CD8-positive, alpha-beta memory T cell (primary cell): Measurements from ENCODE around the gene EFNA2. TPM values are rescaled to one million over a fixed set of nuclear protein-coding genes. Genes with fewer than 3 reads are reported as not detected.
"Not testable (repeated sequence)": the region's sequence is repeated elsewhere in the genome, so short reads cannot be mapped to it uniquely, and the experiment has no call there.

Experiments used
- CTCF ChIA-PET: fragments of 350-600 bp; sonication (Branson Sonifier 250); formaldehyde crosslinking; loops from one replicate; lab custom pipeline; 2021; ENCODE audit warnings: antibody characterized with exemption; lab: Charles Lee
- POLR2A ChIA-PET: fragments of 350-600 bp; sonication (Branson Sonifier 250); formaldehyde crosslinking; loops from one replicate; lab custom pipeline; 2021; ENCODE audit warnings: antibody characterized with exemption; lab: Charles Lee
- DNase-seq, 5 donors: peaks; one replicate each; pipeline versions ENCODE4 v3.0.0 to v3.0.0-alpha.2; 2020 to 2022; ENCODE audit warnings: mixed read lengths in 1 of 5
- H3K27ac ChIP-seq: one replicate; pipeline ENCODE4 v1.7.0; 2013; ENCODE audit warnings: low read depth, mild to moderate bottlenecking, low read length, moderate library complexity
- H3K27me3 ChIP-seq: 2 replicates; pipeline ENCODE4 v1.7.0; 2013; ENCODE audit warnings: low read length, mild to moderate bottlenecking; ENCODE audit not compliant: insufficient read depth, poor library complexity, severe bottlenecking
- H3K36me3 ChIP-seq: 2 replicates; pipeline ENCODE4 v1.7.0; 2013; ENCODE audit warnings: mild to moderate bottlenecking, low read length, moderate library complexity; ENCODE audit not compliant: insufficient read depth
- H3K4me1 ChIP-seq: 2 replicates; pipeline ENCODE4 v1.7.0; 2013; ENCODE audit warnings: mild to moderate bottlenecking, low read length, moderate library complexity; ENCODE audit not compliant: insufficient read depth
- H3K4me3 ChIP-seq: 2 replicates; pipeline ENCODE4 v1.7.0; 2013; ENCODE audit warnings: mild to moderate bottlenecking, low read length
- H3K9me3 ChIP-seq: 2 replicates; pipeline ENCODE4 v1.7.0; 2013; ENCODE audit warnings: mild to moderate bottlenecking, low read length
- H3K27ac Mint-ChIP-seq, 8 donors: one replicate each; pipeline ENCODE4 v1.8.0; 2020 to 2021; ENCODE audit warnings: mixed read lengths in 8 of 8, mild to moderate bottlenecking in 6 of 8, inconsistent platforms in 3 of 8, moderate library complexity in 3 of 8
- H3K27me3 Mint-ChIP-seq, 2 donors: one replicate each; pipeline ENCODE4 v1.8.0; 2020 to 2021; ENCODE audit warnings: mixed read lengths in 2 of 2, mild to moderate bottlenecking in 1 of 2, moderate library complexity in 1 of 2
- H3K36me3 Mint-ChIP-seq, 3 donors: one replicate each; pipeline ENCODE4 v1.8.0; 2020 to 2021; ENCODE audit warnings: mixed read lengths in 3 of 3, inconsistent platforms in 1 of 3, mild to moderate bottlenecking in 1 of 3
- H3K4me1 Mint-ChIP-seq, 3 donors: one replicate each; pipeline ENCODE4 v1.8.0; 2020 to 2021; ENCODE audit warnings: mixed read lengths in 3 of 3, inconsistent platforms in 1 of 3, mild to moderate bottlenecking in 1 of 3
- H3K4me3 Mint-ChIP-seq, 7 donors: one replicate each; pipeline ENCODE4 v1.8.0; 2020 to 2021; ENCODE audit warnings: mixed read lengths in 7 of 7, mild to moderate bottlenecking in 6 of 7, moderate library complexity in 4 of 7, inconsistent platforms in 2 of 7
- H3K9me3 Mint-ChIP-seq, 5 donors: one replicate each; pipeline ENCODE4 v1.8.0; 2020 to 2022; ENCODE audit warnings: mixed read lengths in 5 of 5, mild to moderate bottlenecking in 3 of 5, moderate library complexity in 2 of 5, inconsistent platforms in 1 of 5
- polyA plus RNA-seq: library from polyadenylated mRNA; unstranded; fragments of 300-500 nt; fragmentation: Illumina TruSeq; gene quantifications from one replicate; pipeline ENCODE4 v1.2.3, GENCODE V29; 2021
- total RNA-seq, 2 experiments: library from RNA; stranded (reverse); gene quantifications; one replicate each; pipeline ENCODE4 v1.2.3, GENCODE V29; 2021

EFNA2 gene
- total and polyA plus RNA-seq, 3 experiments from 2014 or later: not detected

- Histone ChIP-seq H3K36me3 (no peaks in the 10 kb centered on the region), H3K27ac (no peak overlapping the region), H3K27me3 (peaks cover 14% of the 10 kb centered on the region), H3K4me1 (no peaks in the 10 kb centered on the region), H3K4me3 (no peak overlapping the region), H3K9me3 (no peaks in the 10 kb centered on the region)
- H3K4me1 Mint-ChIP-seq: peaks cover 0 to 1% (median 0%) of the 10 kb centered on the region in 3 donors
- H3K36me3 Mint-ChIP-seq: no peaks in the 10 kb centered on the region
- peaks cover 10 to 11% of the 10 kb centered on the region in 2 donors for H3K27me3 Mint-ChIP-seq
- no peaks in the 10 kb centered on the region for H3K9me3 Mint-ChIP-seq
- DNase-seq: no peak
- H3K4me3 Mint-ChIP-seq: no peak overlapping the region
- ChIA-PET CTCF (no interaction called here), POLR2A (no interaction called here)
- no peak overlapping the region for H3K27ac Mint-ChIP-seq
These were observed 11.1 kb downstream of the EFNA2 start for GRCh38 chr19:1296575-1297271.

GRCh38 chr19:1298235-1298634, 12.6 kb downstream of the EFNA2 start:
- DNase-seq: no peak
- Mint-ChIP-seq H3K36me3 (no peaks in the 10 kb centered on the region), H3K27ac (no peak overlapping the region), H3K27me3 (peaks cover 4% of the 10 kb centered on the region in 2 donors), H3K4me1 (peaks cover 0 to 1% (median 0%) of the 10 kb centered on the region in 3 donors), H3K4me3 (peak overlapping the region in 1 of 7 donors; percentile 11), H3K9me3 (no peaks in the 10 kb centered on the region)
- POLR2A ChIA-PET: no interaction called here
- H3K9me3 ChIP-seq: no peaks in the 10 kb centered on the region
- peaks cover 11% of the 10 kb centered on the region for H3K27me3 ChIP-seq
- no peaks in the 10 kb centered on the region for H3K4me1 ChIP-seq
- H3K36me3 ChIP-seq: no peaks in the 10 kb centered on the region
- H3K27ac ChIP-seq: no peak overlapping the region
- no peak overlapping the region for H3K4me3 ChIP-seq
- CTCF ChIA-PET: no interaction called here

GRCh38 chr19:1299801-1300200, 14.1 kb downstream of the EFNA2 start:
- Histone ChIP-seq H3K27ac (no peak overlapping the region), H3K4me3 (no peak overlapping the region), H3K36me3 (no peaks in the 10 kb centered on the region), H3K4me1 (no peaks in the 10 kb centered on the region), H3K9me3 (no peaks in the 10 kb centered on the region), H3K27me3 (peaks cover 4% of the 10 kb centered on the region)
- H3K27ac Mint-ChIP-seq: no peak overlapping the region
- H3K36me3 Mint-ChIP-seq: no peaks in the 10 kb centered on the region
- ChIA-PET CTCF (no interaction called here), POLR2A (no interaction called here)
- no peak overlapping the region for H3K4me3 Mint-ChIP-seq
- no peaks in the 10 kb centered on the region for H3K9me3 Mint-ChIP-seq
- H3K27me3 Mint-ChIP-seq: peaks cover under 1 to 2% of the 10 kb centered on the region in 2 donors
- peaks cover 0 to 1% (median 0%) of the 10 kb centered on the region in 3 donors for H3K4me1 Mint-ChIP-seq
- DNase-seq: no peak

- Mint-ChIP-seq H3K4me3 (no peak overlapping the region), H3K4me1 (no peaks in the 10 kb centered on the region), H3K9me3 (no peaks in the 10 kb centered on the region), H3K36me3 (no peaks in the 10 kb centered on the region), H3K27ac (no peak overlapping the region), H3K27me3 (peaks cover 0 to 2% of the 10 kb centered on the region in 2 donors)
- Histone ChIP-seq H3K4me1 (no peaks in the 10 kb centered on the region), H3K36me3 (no peaks in the 10 kb centered on the region), H3K27me3 (no peaks in the 10 kb centered on the region), H3K4me3 (no peak overlapping the region), H3K27ac (no peak overlapping the region), H3K9me3 (no peaks in the 10 kb centered on the region)
- DNase-seq: no peak
- POLR2A ChIA-PET: no interaction called here
- CTCF ChIA-PET: no interaction called here
These were observed 15.2 kb downstream of the EFNA2 start for GRCh38 chr19:1300744-1301490.

- Histone ChIP-seq H3K4me1 (no peaks in the 10 kb centered on the region), H3K4me3 (no peak overlapping the region), H3K9me3 (no peaks in the 10 kb centered on the region), H3K36me3 (no peaks in the 10 kb centered on the region), H3K27me3 (no peaks in the 10 kb centered on the region), H3K27ac (no peak overlapping the region)
- no peak for DNase-seq
- Mint-ChIP-seq H3K4me1 (no peaks in the 10 kb centered on the region), H3K27ac (no peak overlapping the region), H3K27me3 (peaks cover 0 to 2% of the 10 kb centered on the region in 2 donors), H3K9me3 (no peaks in the 10 kb centered on the region), H3K36me3 (no peaks in the 10 kb centered on the region), H3K4me3 (no peak overlapping the region)
- POLR2A ChIA-PET: no interaction called here
- CTCF ChIA-PET: no interaction called here
These were observed 17.0 kb downstream of the EFNA2 start for GRCh38 chr19:1302533-1303239.

GRCh38 chr19:1304197-1304924, 18.7 kb downstream of the EFNA2 start:
- Mint-ChIP-seq H3K27me3 (peaks cover 0 to 2% of the 10 kb centered on the region in 2 donors), H3K4me1 (no peaks in the 10 kb centered on the region), H3K9me3 (no peaks in the 10 kb centered on the region), H3K27ac (no peak overlapping the region), H3K36me3 (no peaks in the 10 kb centered on the region), H3K4me3 (no peak overlapping the region)
- Histone ChIP-seq H3K27ac (no peak overlapping the region), H3K9me3 (no peaks in the 10 kb centered on the region), H3K4me3 (no peak overlapping the region), H3K27me3 (no peaks in the 10 kb centered on the region), H3K36me3 (no peaks in the 10 kb centered on the region), H3K4me1 (no peaks in the 10 kb centered on the region)
- CTCF ChIA-PET: no interaction called here
- POLR2A ChIA-PET: no interaction called here
- DNase-seq: no peak

GRCh38 chr19:1305354-1305753, 19.7 kb downstream of the EFNA2 start:
- H3K36me3 Mint-ChIP-seq, POLR2A ChIA-PET, H3K4me3 Mint-ChIP-seq, H3K4me1 Mint-ChIP-seq, DNase-seq, H3K4me1 ChIP-seq, H3K27me3 Mint-ChIP-seq, H3K9me3 Mint-ChIP-seq, H3K9me3 ChIP-seq, H3K36me3 ChIP-seq, H3K4me3 ChIP-seq, H3K27me3 ChIP-seq, CTCF ChIA-PET, H3K27ac ChIP-seq, H3K27ac Mint-ChIP-seq: not testable (repeated sequence)
